Liver (tissue), 2 donors: ENCODE data around the gene C4B.
"Not testable (repeated sequence)": the region's sequence is repeated elsewhere in the genome, so short reads cannot be mapped to it uniquely, and the experiment has no call there.

Experiments
- FOXA1 ChIP-seq: IDR thresholded peaks from 2 replicates; pipeline ENCODE4 v1.6.1; 2016; ENCODE audit warnings: antibody characterized with exemption
- REST ChIP-seq: IDR thresholded peaks from 2 replicates; pipeline ENCODE4 v1.6.1; 2016; ENCODE audit warnings: antibody characterized with exemption, mild to moderate bottlenecking
- SP1 ChIP-seq: IDR thresholded peaks from 2 replicates; pipeline ENCODE4 v1.6.1; 2018; ENCODE audit warnings: antibody characterized with exemption, mild to moderate bottlenecking
- YY1 ChIP-seq: IDR thresholded peaks from 2 replicates; pipeline ENCODE4 v1.6.1; 2016; ENCODE audit warnings: antibody characterized with exemption, mild to moderate bottlenecking
- donor health status: healthy.

- TF ChIP-seq SP1, FOXA1, REST, YY1: not testable (repeated sequence)
Observed at GRCh38 chr6:32013738-32014137, 857 bp upstream of the C4B start.
